Measurements from ENCODE around the gene KIR3DL2.
"Not testable (repeated sequence)": the region's sequence is repeated elsewhere in the genome, so short reads cannot be mapped to it uniquely, and the experiment has no call there.

The KIR3DL2 gene

DNA sequence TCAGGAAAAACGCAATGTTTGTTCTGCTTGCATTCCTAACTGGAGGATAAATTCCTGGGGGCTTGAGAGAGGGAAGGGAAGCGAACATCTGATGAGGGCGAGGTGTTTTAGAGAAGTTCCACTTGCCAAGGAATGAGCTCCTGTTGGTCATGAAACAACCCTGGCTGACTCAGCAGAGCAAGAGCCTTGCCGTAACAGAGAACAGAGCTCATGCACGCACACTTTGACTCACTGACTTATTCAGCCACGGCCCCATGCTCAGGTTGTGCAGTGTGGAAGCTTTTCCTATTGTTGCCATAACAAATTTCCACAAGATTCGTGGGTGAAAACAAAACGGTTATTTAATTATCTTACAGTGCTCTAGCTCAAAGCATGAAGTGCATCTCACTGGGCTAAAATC, 7.1 kb upstream of the KIR3DL2 start:
- H4K20me1 ChIP-seq (ENCODE audit: insufficient read depth, low read length); H2AFZ ChIP-seq (ENCODE audit: low read length); DNase-seq; H3F3A ChIP-seq (ENCODE audit: insufficient read depth, low read length); H3K27ac ChIP-seq (ENCODE audit: low read length); H3K4me1 ChIP-seq (ENCODE audit: low read length); H3K79me2 ChIP-seq (ENCODE audit: low read length); H3K9me2 ChIP-seq (replicated peaks; ENCODE audit: insufficient read depth, low read length); H3K4me2 ChIP-seq (ENCODE audit: low read depth, low read length); H3K36me3 ChIP-seq (replicated peaks; ENCODE audit: insufficient read depth, low read length); H3K4me3 ChIP-seq (ENCODE audit: low read length); H3K9me3 ChIP-seq (replicated peaks; ENCODE audit: insufficient read depth, low read length); H3K9ac ChIP-seq (ENCODE audit: low read length): not testable (repeated sequence)
- H3K27me3 ChIP-seq (replicated peaks; ENCODE audit: insufficient read depth, low read length): peaks cover 23% of the 10 kb centered on the region

DNA sequence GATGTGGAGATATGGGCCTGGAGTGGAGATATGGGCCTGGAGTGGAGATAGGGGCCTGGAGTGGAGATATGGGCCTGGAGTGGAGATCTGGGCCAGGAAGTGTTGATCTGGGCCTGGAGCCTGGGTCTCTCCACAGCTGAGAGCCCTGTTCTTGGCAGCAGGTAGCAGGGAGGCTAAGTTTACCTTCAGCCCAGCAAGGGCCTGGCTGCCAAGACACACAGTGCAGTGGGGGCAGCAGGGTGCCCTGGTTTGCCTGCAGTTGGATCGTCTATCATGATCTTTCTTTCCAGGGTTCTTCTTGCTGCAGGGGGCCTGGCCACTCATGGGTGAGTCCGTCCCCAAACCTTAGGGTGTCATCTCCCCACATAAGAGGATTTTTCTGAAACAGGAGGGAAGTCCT, 687 bp downstream of the KIR3DL2 start:
- no peak overlapping the region for H3K27ac ChIP-seq (ENCODE audit: low read length)
- TF ChIP-seq, protein P1, sequence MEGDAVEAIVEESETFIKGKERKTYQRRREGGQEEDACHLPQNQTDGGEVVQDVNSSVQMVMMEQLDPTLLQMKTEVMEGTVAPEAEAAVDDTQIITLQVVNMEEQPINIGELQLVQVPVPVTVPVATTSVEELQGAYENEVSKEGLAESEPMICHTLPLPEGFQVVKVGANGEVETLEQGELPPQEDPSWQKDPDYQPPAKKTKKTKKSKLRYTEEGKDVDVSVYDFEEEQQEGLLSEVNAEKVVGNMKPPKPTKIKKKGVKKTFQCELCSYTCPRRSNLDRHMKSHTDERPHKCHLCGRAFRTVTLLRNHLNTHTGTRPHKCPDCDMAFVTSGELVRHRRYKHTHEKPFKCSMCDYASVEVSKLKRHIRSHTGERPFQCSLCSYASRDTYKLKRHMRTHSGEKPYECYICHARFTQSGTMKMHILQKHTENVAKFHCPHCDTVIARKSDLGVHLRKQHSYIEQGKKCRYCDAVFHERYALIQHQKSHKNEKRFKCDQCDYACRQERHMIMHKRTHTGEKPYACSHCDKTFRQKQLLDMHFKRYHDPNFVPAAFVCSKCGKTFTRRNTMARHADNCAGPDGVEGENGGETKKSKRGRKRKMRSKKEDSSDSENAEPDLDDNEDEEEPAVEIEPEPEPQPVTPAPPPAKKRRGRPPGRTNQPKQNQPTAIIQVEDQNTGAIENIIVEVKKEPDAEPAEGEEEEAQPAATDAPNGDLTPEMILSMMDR (IDR thresholded peaks at IDR 0.05; ENCODE audit: low read length): no peak
- no peak for TF ChIP-seq EZH2phosphoT487 (IDR thresholded peaks at IDR 0.05; ENCODE audit: low read length)
- no peak for TF ChIP-seq EZH2 (optimal IDR thresholded peaks at IDR 0.05; ENCODE audit: low read depth, low read length)
- no peak overlapping the region for H3K4me2 ChIP-seq (ENCODE audit: low read depth, low read length)
- no peaks in the 10 kb centered on the region for H4K20me1 ChIP-seq (ENCODE audit: insufficient read depth, low read length)
- no peaks in the 10 kb centered on the region for H3K9me3 ChIP-seq (replicated peaks; ENCODE audit: insufficient read depth, low read length)
- no peak overlapping the region for H2AFZ ChIP-seq (ENCODE audit: low read length)
- H3K4me1 ChIP-seq (ENCODE audit: low read length): no peaks in the 10 kb centered on the region
- no peaks in the 10 kb centered on the region for H3K36me3 ChIP-seq (replicated peaks; ENCODE audit: insufficient read depth, low read length)
- no peaks in the 10 kb centered on the region for H3K9me2 ChIP-seq (replicated peaks; ENCODE audit: insufficient read depth, low read length)
- H3F3A ChIP-seq (ENCODE audit: insufficient read depth, low read length): no peaks in the 10 kb centered on the region
- H3K9ac ChIP-seq (ENCODE audit: low read length): no peak overlapping the region
- no peak for DNase-seq
- H3K79me2 ChIP-seq (ENCODE audit: low read length): no peaks in the 10 kb centered on the region
- H3K4me3 ChIP-seq (ENCODE audit: low read length): no peak overlapping the region
- peaks cover 45% of the 10 kb centered on the region for H3K27me3 ChIP-seq (replicated peaks; ENCODE audit: insufficient read depth, low read length)

DNA sequence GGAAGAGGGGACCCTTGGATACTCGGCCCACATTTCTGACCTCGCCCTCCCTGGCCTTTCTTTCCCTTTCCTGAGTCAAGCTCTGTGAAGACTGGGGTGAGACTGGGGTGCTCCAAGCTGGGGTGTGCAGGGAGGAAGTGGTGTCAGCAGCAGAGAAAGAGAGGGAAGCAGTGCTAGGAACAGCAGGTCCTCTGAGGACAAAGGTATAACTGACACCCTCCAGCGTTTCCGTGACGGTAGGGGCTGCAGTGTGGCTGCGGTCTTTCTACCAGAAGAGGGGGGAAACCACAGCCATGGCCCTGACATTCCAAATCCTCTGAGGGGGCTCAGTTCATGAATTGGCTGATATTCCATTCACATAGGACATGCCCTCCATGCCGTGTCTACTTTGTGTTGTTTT, 1.1 kb downstream of the KIR3DL2 start:
- Histone ChIP-seq H2AFZ (ENCODE audit: low read length) (no peak overlapping the region), H3K36me3 (replicated peaks; ENCODE audit: insufficient read depth, low read length) (no peaks in the 10 kb centered on the region), H3K9me3 (replicated peaks; ENCODE audit: insufficient read depth, low read length) (no peaks in the 10 kb centered on the region), H3K4me3 (ENCODE audit: low read length) (no peak overlapping the region), H3K27me3 (replicated peaks; ENCODE audit: insufficient read depth, low read length) (peaks cover 45% of the 10 kb centered on the region), H3K9ac (ENCODE audit: low read length) (no peak overlapping the region), H3K27ac (ENCODE audit: low read length) (no peak overlapping the region), H4K20me1 (ENCODE audit: insufficient read depth, low read length) (no peaks in the 10 kb centered on the region), H3K4me1 (ENCODE audit: low read length) (no peaks in the 10 kb centered on the region), H3K79me2 (ENCODE audit: low read length) (no peaks in the 10 kb centered on the region), H3K9me2 (replicated peaks; ENCODE audit: insufficient read depth, low read length) (no peaks in the 10 kb centered on the region), H3K4me2 (ENCODE audit: low read depth, low read length) (no peak overlapping the region), H3F3A (ENCODE audit: insufficient read depth, low read length) (no peaks in the 10 kb centered on the region)
- DNase-seq: no peak
- TF ChIP-seq EZH2phosphoT487 (IDR thresholded peaks at IDR 0.05; ENCODE audit: low read length): no peak
- TF ChIP-seq EZH2 (optimal IDR thresholded peaks at IDR 0.05; ENCODE audit: low read depth, low read length): no peak
- TF ChIP-seq, protein P1 (IDR thresholded peaks at IDR 0.05; ENCODE audit: low read length): no peak

- H4K20me1 ChIP-seq (ENCODE audit: insufficient read depth, low read length); H3K27ac ChIP-seq (ENCODE audit: low read length); H3F3A ChIP-seq (ENCODE audit: insufficient read depth, low read length); DNase-seq; H3K4me3 ChIP-seq (ENCODE audit: low read length); H3K4me1 ChIP-seq (ENCODE audit: low read length); H3K36me3 ChIP-seq (replicated peaks; ENCODE audit: insufficient read depth, low read length); H2AFZ ChIP-seq (ENCODE audit: low read length); H3K4me2 ChIP-seq (ENCODE audit: low read depth, low read length); H3K9me2 ChIP-seq (replicated peaks; ENCODE audit: insufficient read depth, low read length); H3K79me2 ChIP-seq (ENCODE audit: low read length); H3K9me3 ChIP-seq (replicated peaks; ENCODE audit: insufficient read depth, low read length); H3K9ac ChIP-seq (ENCODE audit: low read length): not testable (repeated sequence)
- H3K27me3 ChIP-seq (replicated peaks; ENCODE audit: insufficient read depth, low read length): peaks cover 35% of the 10 kb centered on the region
Observed at GRCh38 chr19:54855241-54855640, 5.0 kb downstream of the KIR3DL2 start.

- DNase-seq; H3K9me2 ChIP-seq (replicated peaks; ENCODE audit: insufficient read depth, low read length); H4K20me1 ChIP-seq (ENCODE audit: insufficient read depth, low read length); H3K27ac ChIP-seq (ENCODE audit: low read length); H3F3A ChIP-seq (ENCODE audit: insufficient read depth, low read length); H3K9ac ChIP-seq (ENCODE audit: low read length); H3K36me3 ChIP-seq (replicated peaks; ENCODE audit: insufficient read depth, low read length); H3K4me2 ChIP-seq (ENCODE audit: low read depth, low read length); H2AFZ ChIP-seq (ENCODE audit: low read length); H3K4me3 ChIP-seq (ENCODE audit: low read length); H3K4me1 ChIP-seq (ENCODE audit: low read length); H3K9me3 ChIP-seq (replicated peaks; ENCODE audit: insufficient read depth, low read length); H3K79me2 ChIP-seq (ENCODE audit: low read length): not testable (repeated sequence)
- peaks cover 28% of the 10 kb centered on the region for H3K27me3 ChIP-seq (replicated peaks; ENCODE audit: insufficient read depth, low read length)
Observed at GRCh38 chr19:54858476-54858875, 8.2 kb downstream of the KIR3DL2 start.

DNA sequence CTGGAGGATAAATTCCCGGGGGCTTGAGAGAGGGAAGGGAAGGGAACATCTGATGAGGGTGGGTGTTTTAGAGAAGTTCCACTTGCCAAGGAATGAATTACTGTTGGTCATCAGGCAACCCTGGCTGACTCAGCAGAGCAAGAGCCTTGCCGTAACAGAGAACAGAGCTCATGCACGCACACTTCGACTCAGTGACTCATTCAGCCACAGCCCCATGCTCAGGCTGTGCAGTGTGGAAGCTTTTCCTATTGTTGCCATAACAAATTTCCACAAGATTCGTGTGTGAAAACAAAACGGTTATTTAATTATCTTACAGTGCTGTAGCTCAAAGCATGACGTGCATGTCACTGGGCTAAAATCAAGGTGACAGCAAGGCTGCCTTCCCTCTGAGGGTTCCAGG, 9.2 kb downstream of the KIR3DL2 start:
- not testable (repeated sequence) for H3K79me2 ChIP-seq (ENCODE audit: low read length); H4K20me1 ChIP-seq (ENCODE audit: insufficient read depth, low read length); H3K4me2 ChIP-seq (ENCODE audit: low read depth, low read length); H2AFZ ChIP-seq (ENCODE audit: low read length); H3K9me2 ChIP-seq (replicated peaks; ENCODE audit: insufficient read depth, low read length); H3F3A ChIP-seq (ENCODE audit: insufficient read depth, low read length); H3K27ac ChIP-seq (ENCODE audit: low read length); H3K4me1 ChIP-seq (ENCODE audit: low read length); H3K9me3 ChIP-seq (replicated peaks; ENCODE audit: insufficient read depth, low read length); H3K4me3 ChIP-seq (ENCODE audit: low read length); H3K36me3 ChIP-seq (replicated peaks; ENCODE audit: insufficient read depth, low read length); H3K9ac ChIP-seq (ENCODE audit: low read length); DNase-seq
- H3K27me3 ChIP-seq (replicated peaks; ENCODE audit: insufficient read depth, low read length): peaks cover 28% of the 10 kb centered on the region

Data from MM.1S (cell line).